ENCODE results near the gene NAXE. TPM values are rescaled to one million over a fixed set of nuclear protein-coding genes. Genes with fewer than 3 reads are reported as not detected.

Gene NAXE
- polyA plus RNA-seq, 1 experiment, result 63.3 TPM

- H3K36me3 ChIP-seq (ENCODE audit: control insufficient read depth, insufficient read depth, low read length), result no peaks in the 10 kb centered on the region
- no peak for TF ChIP-seq CTCF (IDR thresholded peaks at IDR 0.05; ENCODE audit: insufficient read depth, low read depth, low read length)
- peaks cover 81% of the 10 kb centered on the region for H3K27me3 ChIP-seq (ENCODE audit: control insufficient read depth, insufficient read depth, low read length)
- H3K4me3 ChIP-seq (ENCODE audit: low read depth, low read length), result no peak overlapping the region
- POLR2A ChIA-PET, result no interaction called here
- no peak for DNase-seq (ENCODE audit: low read depth)
- CTCF ChIA-PET, result interaction anchor here (1.0 to 4.2 kb wide), 6 partner anchors 13 to 257 kb away, joined by 3 to 27 read pairs (median 7); no protein-coding TSS in a partner anchor
Observed at GRCh38 chr1:156642265-156643048, 50.9 kb downstream of the NAXE start.

GRCh38 chr1:156643049-156643777, 51.6 kb downstream of the NAXE start:
- ChIA-PET POLR2A (no interaction called here), CTCF (interaction anchor here (0.6 to 4.2 kb wide), 7 partner anchors 13 to 257 kb away, joined by 3 to 27 read pairs (median 5); no protein-coding TSS in a partner anchor)
- DNase-seq (ENCODE audit: low read depth), result no peak
- peaks cover 83% of the 10 kb centered on the region for H3K27me3 ChIP-seq (ENCODE audit: control insufficient read depth, insufficient read depth, low read length)
- H3K4me3 ChIP-seq (ENCODE audit: low read depth, low read length), result no peak overlapping the region
- no peak for TF ChIP-seq CTCF (IDR thresholded peaks at IDR 0.05; ENCODE audit: insufficient read depth, low read depth, low read length)
- no peaks in the 10 kb centered on the region for H3K36me3 ChIP-seq (ENCODE audit: control insufficient read depth, insufficient read depth, low read length)

- H3K36me3 ChIP-seq (ENCODE audit: control insufficient read depth, insufficient read depth, low read length), result no peaks in the 10 kb centered on the region
- H3K27me3 ChIP-seq (ENCODE audit: control insufficient read depth, insufficient read depth, low read length), result peaks cover 83% of the 10 kb centered on the region
- TF ChIP-seq CTCF (IDR thresholded peaks at IDR 0.05; ENCODE audit: insufficient read depth, low read depth, low read length), result no peak
- ChIA-PET CTCF (interaction anchor here (0.5 to 4.2 kb wide), 8 partner anchors 12 to 409 kb away, joined by 3 to 27 read pairs (median 6); partner anchors contain the start of gene NES), POLR2A (no interaction called here)
- DNase-seq (ENCODE audit: low read depth), result no peak
- H3K4me3 ChIP-seq (ENCODE audit: low read depth, low read length), result no peak overlapping the region
Observed at GRCh38 chr1:156643778-156644092, 52.2 kb downstream of the NAXE start.

Other genes starting within 250 kb of the NAXE start
- not detected in 2 replicates for gene RHBG, start 222.6 kb upstream of the NAXE start, polyA plus RNA-seq (2011; rRNA removed)
- 11.7 and 15.1 TPM in 2 replicates for gene MEF2D, start 91.0 kb upstream of the NAXE start, polyA plus RNA-seq (2011; rRNA removed)
- gene IQGAP3, start 19.2 kb upstream of the NAXE start, polyA plus RNA-seq (2011; rRNA removed), result 16.9 and 28.1 TPM in 2 replicates
- not detected in 2 replicates for gene TTC24, start 12.1 kb upstream of the NAXE start, polyA plus RNA-seq (2011; rRNA removed)
- 21.2 and 23.9 TPM in 2 replicates for gene GPATCH4, start 9.7 kb downstream of the NAXE start, polyA plus RNA-seq (2011; rRNA removed)
- not detected in 2 replicates for gene HAPLN2, start 27.6 kb downstream of the NAXE start, polyA plus RNA-seq (2011; rRNA removed)
- 0.02 TPM in 1 of 2 replicates, not detected in the other for gene BCAN, start 50.3 kb downstream of the NAXE start, polyA plus RNA-seq (2011; rRNA removed)
- gene NES, start 85.6 kb downstream of the NAXE start, polyA plus RNA-seq (2011; rRNA removed), result 15.0 and 17.5 TPM in 2 replicates
- gene CRABP2, start 113.8 kb downstream of the NAXE start, polyA plus RNA-seq (2011; rRNA removed), result 52.8 and 75.9 TPM in 2 replicates
- 9.5 and 14.6 TPM in 2 replicates for gene METTL25B, start 136.7 kb downstream of the NAXE start, polyA plus RNA-seq (2011; rRNA removed)
- 30.6 and 36.6 TPM in 2 replicates for gene ISG20L2, start 137.0 kb downstream of the NAXE start, polyA plus RNA-seq (2011; rRNA removed)
- 104 and 120 TPM in 2 replicates for gene MRPL24, start 149.3 kb downstream of the NAXE start, polyA plus RNA-seq (2011; rRNA removed)
- gene HDGF, start 159.9 kb downstream of the NAXE start, polyA plus RNA-seq (2011; rRNA removed), result 179 and 180 TPM in 2 replicates
- gene PRCC, start 175.8 kb downstream of the NAXE start, polyA plus RNA-seq (2011; rRNA removed), result 60.3 and 93.6 TPM in 2 replicates
- 0.17 TPM in 1 of 2 replicates, not detected in the other for gene SH2D2A, start 225.1 kb downstream of the NAXE start, polyA plus RNA-seq (2011; rRNA removed)